ENCODE results near the gene THAP12. TPM values are rescaled to one million over a fixed set of nuclear protein-coding genes. Genes with fewer than 3 reads are reported as not detected.

Gene THAP12
- total RNA-seq, 1 donor from 2014 or later: 45.2 TPM

DNA sequence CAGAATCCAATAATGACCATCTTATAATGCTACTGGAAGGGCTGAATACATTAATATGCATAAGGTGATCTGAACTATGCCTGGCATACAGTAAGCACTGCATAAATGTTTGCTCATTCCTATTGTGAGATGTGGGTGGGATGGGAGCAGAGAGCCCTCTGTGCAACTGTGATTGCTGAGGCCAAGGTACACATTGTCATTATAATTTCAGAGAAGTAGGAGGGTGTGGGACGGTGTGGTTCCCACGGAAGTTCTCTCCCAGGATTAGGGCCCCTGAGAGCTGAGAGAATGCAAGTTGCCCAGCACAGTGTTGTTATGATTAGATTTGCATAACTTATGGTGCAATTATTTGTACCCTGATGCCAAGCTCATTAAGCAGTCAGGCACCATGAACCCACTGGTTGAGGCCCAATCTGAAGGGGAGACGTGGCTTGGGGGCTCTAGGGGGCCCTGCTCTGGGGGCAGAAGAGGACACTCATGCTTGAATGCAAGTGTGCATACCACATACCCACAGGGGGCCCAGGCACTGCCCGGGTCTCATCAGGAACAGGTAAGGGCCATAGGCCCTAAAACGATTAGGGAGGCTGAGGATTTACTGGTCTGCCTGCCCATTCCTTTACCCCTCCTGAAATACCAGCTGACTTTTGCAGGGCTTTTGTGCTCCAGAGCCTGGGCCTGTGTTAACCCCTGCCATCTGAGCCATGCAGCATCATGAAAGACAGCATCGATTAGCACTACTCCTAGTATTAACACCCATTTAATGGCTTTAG is 72.8 kb downstream of the THAP12 start:
- no peak for DNase-seq (ENCODE audit: low read depth, low spot score)

DNA sequence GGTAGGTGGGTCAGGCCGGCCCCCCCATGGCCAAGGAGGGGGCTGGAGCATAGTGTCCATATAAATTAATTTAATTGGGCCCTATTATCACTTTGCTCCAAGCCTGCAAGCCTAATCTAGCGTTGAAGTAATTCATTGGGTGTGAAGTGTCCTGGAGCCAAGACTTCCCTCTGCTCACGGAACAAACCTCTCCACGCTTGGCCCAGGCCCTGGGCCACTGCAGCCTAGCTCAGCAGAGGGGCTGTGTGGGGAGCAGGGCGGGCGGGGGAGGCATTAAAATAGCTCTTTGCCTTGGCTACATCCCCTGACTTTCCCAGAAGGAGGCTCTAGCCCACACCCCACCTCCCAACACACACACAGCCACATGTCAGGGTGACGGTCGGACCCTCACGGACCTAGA is 73.5 kb downstream of the THAP12 start:
- DNase-seq (ENCODE audit: low read depth, low spot score): no peak

DNA sequence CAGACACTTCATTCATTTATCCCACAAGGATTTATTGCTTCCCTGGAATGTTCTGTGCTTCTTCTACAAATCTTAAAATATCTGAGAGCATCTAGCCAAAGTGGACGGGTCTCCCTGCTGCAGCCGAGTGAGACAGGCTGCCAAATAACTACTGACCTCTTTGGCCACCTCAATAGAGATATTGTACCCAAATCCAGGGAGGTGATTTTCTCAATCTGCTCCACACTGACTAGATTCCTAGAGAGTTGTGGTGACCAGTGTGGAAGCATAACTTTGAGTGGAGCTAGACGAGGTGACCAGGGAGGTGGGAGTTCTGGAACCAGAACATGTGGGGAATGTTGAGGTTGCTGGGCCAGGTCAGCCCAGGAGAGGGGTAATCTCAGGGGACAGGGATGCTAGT is 77.5 kb downstream of the THAP12 start:
- DNase-seq (ENCODE audit: low read depth, low spot score): no peak

DNA sequence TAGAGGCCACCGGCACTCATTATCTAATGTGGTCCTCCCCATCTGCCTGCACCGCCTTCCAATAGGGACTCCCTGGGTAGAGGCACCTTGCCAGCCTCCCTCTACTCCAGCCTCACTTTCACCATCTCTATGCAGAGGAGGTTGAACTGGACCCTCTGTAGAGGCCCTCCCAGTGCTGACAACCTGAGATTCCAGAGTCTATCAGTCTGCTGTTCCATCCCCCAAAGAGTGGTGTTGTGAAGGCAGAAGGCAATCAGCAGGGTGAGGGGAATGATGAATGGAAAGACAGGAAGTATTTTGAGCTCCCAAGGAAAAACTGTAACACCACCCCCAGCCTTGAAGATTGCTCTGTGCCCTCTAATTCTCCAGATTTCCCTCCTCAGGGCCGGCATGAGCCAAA is 77.9 kb downstream of the THAP12 start:
- DNase-seq (ENCODE audit: low read depth, low spot score): no peak

Other genes with a start within 250 kb of the THAP12 start
- gene WNT11, start 174.6 kb downstream of the THAP12 start, total RNA-seq: not detected in 2 replicates
- 0.79 and 0.85 TPM in 2 replicates for gene GVQW3, start 191 bp upstream of the THAP12 start, total RNA-seq
- gene EMSY, start 63.9 kb upstream of the THAP12 start, total RNA-seq: 9.4 and 12.3 TPM in 2 replicates

Measured in pulmonary artery endothelial cell (primary cell).